Measurements from ENCODE around the gene POLE. TPM values are rescaled to one million over a fixed set of nuclear protein-coding genes. Genes with fewer than 3 reads are reported as not detected.

Gene POLE
- total RNA-seq, 1 donor from 2014 or later: 32.9 TPM

- peaks cover 54 to 82% (median 73%) of the 10 kb centered on the region in 3 donors for H3K36me3 ChIP-seq (ENCODE audit: control insufficient read depth in 3 of 3, insufficient read depth in 3 of 3, low read length in 3 of 3)
- H3K4me1 ChIP-seq (ENCODE audit: control insufficient read depth in 3 of 3, insufficient read depth in 3 of 3, low read length in 3 of 3): no peaks in the 10 kb centered on the region
- H3K9me3 ChIP-seq (ENCODE audit: control insufficient read depth in 3 of 3, low read length in 3 of 3): no peaks in the 10 kb centered on the region
These were observed 53.2 kb downstream of the POLE start for GRCh38 chr12:132633901-132634300.

DNA sequence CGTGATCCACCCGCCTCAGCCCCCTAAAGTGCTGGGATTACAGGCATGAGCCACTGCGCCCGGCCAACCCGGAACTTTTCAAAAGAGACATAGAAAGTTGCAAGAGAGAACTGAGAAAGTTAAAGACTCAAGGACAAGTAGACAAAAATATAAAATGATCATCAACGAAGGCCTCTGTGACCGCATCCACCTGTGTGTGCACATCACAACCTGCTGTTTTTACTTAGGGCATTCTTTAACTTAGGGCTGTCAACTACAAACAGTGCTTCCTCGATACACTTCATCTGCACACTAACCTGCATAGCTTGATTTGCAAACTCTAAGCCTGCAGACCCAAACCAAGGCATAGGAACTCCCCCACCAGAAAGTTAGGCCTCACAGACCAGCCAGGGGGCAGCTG is 53.7 kb downstream of the POLE start:
- Histone ChIP-seq H3K4me1 (ENCODE audit: control insufficient read depth in 3 of 3, insufficient read depth in 3 of 3, low read length in 3 of 3) (no peaks in the 10 kb centered on the region), H3K4me3 (ENCODE audit: low read length in 3 of 3) (no peak overlapping the region), H3K9ac (ENCODE audit: low read depth in 1 of 3, low read length in 3 of 3) (no peak overlapping the region), H3K27ac (ENCODE audit: low read depth, low read length) (no peak overlapping the region), H3K27me3 (ENCODE audit: control insufficient read depth in 3 of 3, insufficient read depth in 3 of 3, low read length in 3 of 3) (no peaks in the 10 kb centered on the region), H3K9me3 (ENCODE audit: control insufficient read depth in 3 of 3, low read length in 3 of 3) (no peaks in the 10 kb centered on the region), H3K36me3 (ENCODE audit: control insufficient read depth in 3 of 3, insufficient read depth in 3 of 3, low read length in 3 of 3) (peaks cover 51 to 77% (median 69%) of the 10 kb centered on the region in 3 donors)

More at GRCh38 chr12:132633901-132634300, 53.2 kb downstream of the POLE start:
- Histone ChIP-seq H3K4me3 (ENCODE audit: low read length in 3 of 3) (no peak overlapping the region), H3K27me3 (ENCODE audit: control insufficient read depth in 3 of 3, insufficient read depth in 3 of 3, low read length in 3 of 3) (no peaks in the 10 kb centered on the region), H3K9ac (ENCODE audit: low read depth in 1 of 3, low read length in 3 of 3) (no peak overlapping the region), H3K27ac (ENCODE audit: low read depth, low read length) (no peak overlapping the region)

- H3K4me3 ChIP-seq (ENCODE audit: low read length in 3 of 3): no peak overlapping the region
- no peaks in the 10 kb centered on the region for H3K27me3 ChIP-seq (ENCODE audit: control insufficient read depth in 3 of 3, insufficient read depth in 3 of 3, low read length in 3 of 3)
- H3K36me3 ChIP-seq (ENCODE audit: control insufficient read depth in 3 of 3, insufficient read depth in 3 of 3, low read length in 3 of 3): peaks cover 48 to 73% (median 65%) of the 10 kb centered on the region in 3 donors
- H3K4me1 ChIP-seq (ENCODE audit: control insufficient read depth in 3 of 3, insufficient read depth in 3 of 3, low read length in 3 of 3): no peaks in the 10 kb centered on the region
- no peak overlapping the region for H3K27ac ChIP-seq (ENCODE audit: low read depth, low read length)
- no peaks in the 10 kb centered on the region for H3K9me3 ChIP-seq (ENCODE audit: control insufficient read depth in 3 of 3, low read length in 3 of 3)
- no peak overlapping the region for H3K9ac ChIP-seq (ENCODE audit: low read depth in 1 of 3, low read length in 3 of 3)
These were observed 54.5 kb downstream of the POLE start for GRCh38 chr12:132632521-132633228.

- peaks cover 42 to 63% (median 55%) of the 10 kb centered on the region in 3 donors for H3K36me3 ChIP-seq (ENCODE audit: control insufficient read depth in 3 of 3, insufficient read depth in 3 of 3, low read length in 3 of 3)
These were observed 55.5 kb downstream of the POLE start for GRCh38 chr12:132631666-132632065.

DNA sequence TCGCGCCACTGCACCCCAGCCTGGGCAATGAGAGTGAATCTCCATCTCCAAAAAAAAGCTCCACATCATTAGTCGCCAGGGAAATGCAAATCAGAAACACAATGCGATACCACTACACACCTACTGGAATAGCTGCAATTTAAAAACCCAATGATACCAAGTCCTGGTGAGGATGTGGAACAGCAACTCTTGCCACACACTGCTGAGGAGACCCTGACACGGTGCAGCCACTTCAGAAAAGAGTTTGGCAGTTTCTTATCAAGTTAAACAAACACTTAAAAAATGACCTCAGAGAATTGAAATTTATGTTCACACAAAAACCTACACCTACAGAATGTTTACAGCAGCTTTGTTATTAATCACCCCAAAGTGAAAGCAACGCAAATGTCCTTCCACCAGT is 56.5 kb downstream of the POLE start:
- peaks cover 43 to 60% (median 59%) of the 10 kb centered on the region in 3 donors for H3K36me3 ChIP-seq (ENCODE audit: control insufficient read depth in 3 of 3, insufficient read depth in 3 of 3, low read length in 3 of 3)
- H3K9ac ChIP-seq (ENCODE audit: low read depth in 1 of 3, low read length in 3 of 3): no peak overlapping the region
- no peaks in the 10 kb centered on the region for H3K27me3 ChIP-seq (ENCODE audit: control insufficient read depth in 3 of 3, insufficient read depth in 3 of 3, low read length in 3 of 3)
- H3K4me3 ChIP-seq (ENCODE audit: low read length in 3 of 3): no peak overlapping the region
- H3K27ac ChIP-seq (ENCODE audit: low read depth, low read length): no peak overlapping the region
- no peaks in the 10 kb centered on the region for H3K9me3 ChIP-seq (ENCODE audit: control insufficient read depth in 3 of 3, low read length in 3 of 3)
- H3K4me1 ChIP-seq (ENCODE audit: control insufficient read depth in 3 of 3, insufficient read depth in 3 of 3, low read length in 3 of 3): no peaks in the 10 kb centered on the region

More at GRCh38 chr12:132631666-132632065, 55.5 kb downstream of the POLE start:
- H3K9ac ChIP-seq (ENCODE audit: low read depth in 1 of 3, low read length in 3 of 3): no peak overlapping the region
- no peaks in the 10 kb centered on the region for H3K4me1 ChIP-seq (ENCODE audit: control insufficient read depth in 3 of 3, insufficient read depth in 3 of 3, low read length in 3 of 3)
- H3K4me3 ChIP-seq (ENCODE audit: low read length in 3 of 3): no peak overlapping the region
- no peaks in the 10 kb centered on the region for H3K9me3 ChIP-seq (ENCODE audit: control insufficient read depth in 3 of 3, low read length in 3 of 3)
- no peak overlapping the region for H3K27ac ChIP-seq (ENCODE audit: low read depth, low read length)
- no peaks in the 10 kb centered on the region for H3K27me3 ChIP-seq (ENCODE audit: control insufficient read depth in 3 of 3, insufficient read depth in 3 of 3, low read length in 3 of 3)

DNA sequence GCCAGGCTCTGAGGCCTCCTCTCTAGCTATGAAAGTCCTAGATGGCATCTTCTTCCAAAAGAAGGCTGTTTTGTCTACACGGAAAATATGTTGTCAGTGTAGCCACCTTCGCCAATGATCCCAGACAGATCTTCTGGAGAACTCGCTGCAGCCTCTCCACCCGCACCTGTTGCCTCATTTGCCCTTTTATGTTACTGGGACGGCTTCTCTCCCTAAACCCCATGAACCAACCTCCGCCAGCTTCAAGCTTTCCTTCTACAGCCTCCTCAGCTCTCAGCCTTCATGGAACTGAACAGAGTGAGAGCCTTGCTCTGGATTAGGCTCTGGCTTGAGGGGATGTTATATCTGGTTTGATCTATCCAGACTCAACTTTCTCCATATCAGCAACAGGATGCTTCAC is 57.8 kb downstream of the POLE start:
- Histone ChIP-seq H3K27me3 (ENCODE audit: control insufficient read depth in 3 of 3, insufficient read depth in 3 of 3, low read length in 3 of 3) (no peaks in the 10 kb centered on the region), H3K27ac (ENCODE audit: low read depth, low read length) (no peak overlapping the region), H3K9me3 (ENCODE audit: control insufficient read depth in 3 of 3, low read length in 3 of 3) (no peaks in the 10 kb centered on the region), H3K36me3 (ENCODE audit: control insufficient read depth in 3 of 3, insufficient read depth in 3 of 3, low read length in 3 of 3) (peaks cover 46 to 60% (median 58%) of the 10 kb centered on the region in 3 donors), H3K4me3 (ENCODE audit: low read length in 3 of 3) (no peak overlapping the region), H3K4me1 (ENCODE audit: control insufficient read depth in 3 of 3, insufficient read depth in 3 of 3, low read length in 3 of 3) (no peaks in the 10 kb centered on the region), H3K9ac (ENCODE audit: low read depth in 1 of 3, low read length in 3 of 3) (no peak overlapping the region)

DNA sequence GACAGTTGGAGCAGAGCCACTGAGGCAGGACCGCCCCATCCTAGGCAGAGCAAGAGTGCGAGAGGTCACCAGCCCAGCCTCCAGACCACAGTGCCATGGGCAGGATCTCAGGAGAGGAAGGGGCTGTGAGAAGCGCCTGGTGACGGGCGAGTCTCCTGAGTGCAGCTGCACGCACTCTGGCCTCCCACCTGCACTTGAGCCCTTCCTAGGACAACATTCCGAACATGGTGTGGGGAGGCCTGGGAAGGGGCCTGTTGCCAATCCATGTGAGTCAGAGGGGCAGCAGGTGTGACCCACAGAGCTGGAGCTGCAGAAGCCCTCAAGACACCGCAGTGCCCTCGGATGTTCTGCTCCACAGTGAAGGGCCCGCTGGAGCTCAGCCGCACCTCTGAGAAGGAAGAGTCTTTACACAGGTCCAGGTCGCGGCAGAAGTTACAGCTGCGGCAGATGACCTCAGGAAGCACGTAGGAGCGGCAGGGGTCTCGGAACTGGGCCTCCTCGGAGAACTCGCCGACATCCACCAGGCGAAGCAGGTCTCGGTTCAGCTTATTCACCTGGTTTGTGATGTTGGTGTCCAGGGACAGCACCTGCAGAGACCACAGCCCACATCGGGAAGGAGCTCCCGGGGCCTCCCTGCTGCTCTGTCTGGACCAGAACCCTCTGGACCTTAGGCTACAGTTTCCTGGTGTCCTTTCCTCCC is 61.3 kb downstream of the POLE start:
- no peak overlapping the region for H3K9ac ChIP-seq (ENCODE audit: low read depth in 1 of 3, low read length in 3 of 3)
- H3K27me3 ChIP-seq (ENCODE audit: control insufficient read depth in 3 of 3, insufficient read depth in 3 of 3, low read length in 3 of 3): peaks cover under 1 to 5% (median 4%) of the 10 kb centered on the region in 3 donors
- peaks cover 24 to 32% (median 30%) of the 10 kb centered on the region in 3 donors for H3K36me3 ChIP-seq (ENCODE audit: control insufficient read depth in 3 of 3, insufficient read depth in 3 of 3, low read length in 3 of 3)
- H3K27ac ChIP-seq (ENCODE audit: low read depth, low read length): no peak overlapping the region
- H3K4me1 ChIP-seq (ENCODE audit: control insufficient read depth in 3 of 3, insufficient read depth in 3 of 3, low read length in 3 of 3): peaks cover 3 to 14% (median 9%) of the 10 kb centered on the region in 3 donors
- H3K4me3 ChIP-seq (ENCODE audit: low read length in 3 of 3): no peak overlapping the region
- H3K9me3 ChIP-seq (ENCODE audit: control insufficient read depth in 3 of 3, low read length in 3 of 3): no peaks in the 10 kb centered on the region

DNA sequence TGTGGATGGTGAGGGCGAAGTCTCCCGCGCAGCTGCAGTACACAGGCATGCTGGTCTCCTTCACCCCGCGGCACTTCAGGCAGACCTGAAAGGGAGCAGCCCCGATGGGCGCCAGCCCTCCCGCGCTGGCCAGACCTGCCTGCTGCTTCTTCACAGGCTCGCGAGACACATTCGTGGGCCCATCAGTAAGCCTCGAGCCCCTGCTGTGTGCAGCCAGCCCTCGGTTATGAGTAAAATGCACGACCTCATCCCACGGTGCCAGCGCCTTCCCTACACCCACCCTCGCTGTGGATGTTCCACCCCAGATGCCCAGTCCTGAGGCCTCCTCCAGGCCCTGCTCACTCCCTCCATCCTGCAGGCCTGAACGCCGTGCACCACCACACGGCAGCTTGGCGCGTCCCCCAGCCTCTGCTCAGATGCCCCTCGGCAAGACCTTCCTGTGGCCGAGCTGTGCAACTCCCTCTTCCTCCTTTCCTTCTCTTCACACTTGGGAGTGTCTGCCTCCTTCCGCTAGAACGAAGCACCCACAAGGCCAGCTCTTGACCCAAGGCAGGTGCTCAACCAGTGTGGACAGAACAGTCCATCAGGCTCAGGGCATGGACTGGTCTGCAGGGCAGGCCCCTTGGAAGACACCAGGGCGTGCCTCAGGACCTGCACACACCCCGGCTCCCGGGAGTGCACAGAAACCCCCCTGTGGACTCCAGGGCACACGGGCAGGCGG is 62.1 kb downstream of the POLE start:
- no peak overlapping the region for H3K27ac ChIP-seq (ENCODE audit: low read depth, low read length)
- H3K9me3 ChIP-seq (ENCODE audit: control insufficient read depth in 3 of 3, low read length in 3 of 3): no peaks in the 10 kb centered on the region
- no peak overlapping the region for H3K4me3 ChIP-seq (ENCODE audit: low read length in 3 of 3)
- peaks cover 20 to 27% (median 26%) of the 10 kb centered on the region in 3 donors for H3K36me3 ChIP-seq (ENCODE audit: control insufficient read depth in 3 of 3, insufficient read depth in 3 of 3, low read length in 3 of 3)
- H3K4me1 ChIP-seq (ENCODE audit: control insufficient read depth in 3 of 3, insufficient read depth in 3 of 3, low read length in 3 of 3): peaks cover 3 to 14% (median 9%) of the 10 kb centered on the region in 3 donors
- peaks cover 8 to 13% (median 12%) of the 10 kb centered on the region in 3 donors for H3K27me3 ChIP-seq (ENCODE audit: control insufficient read depth in 3 of 3, insufficient read depth in 3 of 3, low read length in 3 of 3)
- no peak overlapping the region for H3K9ac ChIP-seq (ENCODE audit: low read depth in 1 of 3, low read length in 3 of 3)

- H3K4me3 ChIP-seq (ENCODE audit: low read length in 3 of 3): no peak overlapping the region
- H3K9ac ChIP-seq (ENCODE audit: low read depth in 1 of 3, low read length in 3 of 3): no peak overlapping the region
- H3K4me1 ChIP-seq (ENCODE audit: control insufficient read depth in 3 of 3, insufficient read depth in 3 of 3, low read length in 3 of 3): peaks cover 3 to 14% (median 9%) of the 10 kb centered on the region in 3 donors
- peaks cover 8 to 17% (median 12%) of the 10 kb centered on the region in 3 donors for H3K27me3 ChIP-seq (ENCODE audit: control insufficient read depth in 3 of 3, insufficient read depth in 3 of 3, low read length in 3 of 3)
- H3K36me3 ChIP-seq (ENCODE audit: control insufficient read depth in 3 of 3, insufficient read depth in 3 of 3, low read length in 3 of 3): peaks cover 18 to 20% (median 19%) of the 10 kb centered on the region in 3 donors
- H3K9me3 ChIP-seq (ENCODE audit: control insufficient read depth in 3 of 3, low read length in 3 of 3): no peaks in the 10 kb centered on the region
- H3K27ac ChIP-seq (ENCODE audit: low read depth, low read length): no peak overlapping the region
These were observed 62.8 kb downstream of the POLE start for GRCh38 chr12:132624186-132624855.

All from skeletal muscle tissue (tissue), 4 donors.